ENCODE data around the gene C1QTNF7.

Gene C1QTNF7, protein sequence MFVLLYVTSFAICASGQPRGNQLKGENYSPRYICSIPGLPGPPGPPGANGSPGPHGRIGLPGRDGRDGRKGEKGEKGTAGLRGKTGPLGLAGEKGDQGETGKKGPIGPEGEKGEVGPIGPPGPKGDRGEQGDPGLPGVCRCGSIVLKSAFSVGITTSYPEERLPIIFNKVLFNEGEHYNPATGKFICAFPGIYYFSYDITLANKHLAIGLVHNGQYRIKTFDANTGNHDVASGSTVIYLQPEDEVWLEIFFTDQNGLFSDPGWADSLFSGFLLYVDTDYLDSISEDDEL

DNA sequence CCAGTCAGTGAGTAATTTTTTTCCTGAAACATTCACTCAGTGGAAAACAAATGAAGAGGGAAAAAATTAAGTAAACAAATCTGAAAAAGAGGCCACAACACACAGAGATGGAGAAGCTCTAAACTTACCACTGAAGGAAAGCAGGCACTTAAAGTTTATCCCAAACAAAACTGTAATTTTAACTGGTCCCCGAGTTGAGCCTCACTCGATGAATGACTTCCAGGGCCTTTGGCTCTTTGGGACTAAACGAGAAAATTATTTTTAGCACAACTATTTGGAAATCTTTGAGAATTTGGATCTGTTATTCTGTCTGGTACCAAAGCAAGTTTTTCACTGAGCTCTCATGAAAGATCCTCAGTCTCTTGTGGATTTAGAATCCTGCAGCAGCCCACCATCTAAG lies at the start of gene C1QTNF7:
C1QTNF7 (plus strand) TSS at position 333 of the 400 bp plus-strand sequence. CDS start 7,711 bp downstream, outside the sequence.
- TF ChIP-seq, protein P1, sequence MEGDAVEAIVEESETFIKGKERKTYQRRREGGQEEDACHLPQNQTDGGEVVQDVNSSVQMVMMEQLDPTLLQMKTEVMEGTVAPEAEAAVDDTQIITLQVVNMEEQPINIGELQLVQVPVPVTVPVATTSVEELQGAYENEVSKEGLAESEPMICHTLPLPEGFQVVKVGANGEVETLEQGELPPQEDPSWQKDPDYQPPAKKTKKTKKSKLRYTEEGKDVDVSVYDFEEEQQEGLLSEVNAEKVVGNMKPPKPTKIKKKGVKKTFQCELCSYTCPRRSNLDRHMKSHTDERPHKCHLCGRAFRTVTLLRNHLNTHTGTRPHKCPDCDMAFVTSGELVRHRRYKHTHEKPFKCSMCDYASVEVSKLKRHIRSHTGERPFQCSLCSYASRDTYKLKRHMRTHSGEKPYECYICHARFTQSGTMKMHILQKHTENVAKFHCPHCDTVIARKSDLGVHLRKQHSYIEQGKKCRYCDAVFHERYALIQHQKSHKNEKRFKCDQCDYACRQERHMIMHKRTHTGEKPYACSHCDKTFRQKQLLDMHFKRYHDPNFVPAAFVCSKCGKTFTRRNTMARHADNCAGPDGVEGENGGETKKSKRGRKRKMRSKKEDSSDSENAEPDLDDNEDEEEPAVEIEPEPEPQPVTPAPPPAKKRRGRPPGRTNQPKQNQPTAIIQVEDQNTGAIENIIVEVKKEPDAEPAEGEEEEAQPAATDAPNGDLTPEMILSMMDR (IDR thresholded peaks at IDR 0.05; ENCODE audit: low read depth, low read length, missing control alignments) = no peak
- no peak within 1 kb of the TSS for H3K4me3 ChIP-seq (replicated peaks; ENCODE audit: low read depth, low read length)
- DNase-seq (ENCODE audit: extremely low read depth, low read depth) = no peak

DNA sequence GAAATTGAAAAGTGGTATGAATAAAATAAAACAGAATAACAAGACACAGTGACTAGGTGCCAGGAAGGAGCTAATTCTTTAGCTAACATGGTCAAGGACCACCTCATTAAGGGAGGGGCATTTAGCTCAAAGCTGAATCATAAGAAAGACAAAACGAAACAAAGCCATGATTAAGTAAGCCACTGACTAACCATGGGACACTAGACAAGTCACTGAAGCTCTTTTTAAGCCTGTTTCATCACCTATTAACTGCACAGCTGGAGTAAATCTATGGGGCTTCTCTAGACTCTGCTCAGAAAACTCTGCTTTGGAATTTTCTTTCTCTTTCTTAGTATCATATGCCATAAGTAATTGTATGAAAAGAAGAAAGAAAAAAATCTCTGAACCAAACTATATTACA lies 49.8 kb upstream of the C1QTNF7 start:
- no peak overlapping the region for H3K4me3 ChIP-seq (replicated peaks; ENCODE audit: low read depth, low read length)
- TF ChIP-seq, protein P1 (IDR thresholded peaks at IDR 0.05; ENCODE audit: low read depth, low read length, missing control alignments) = no peak
- DNase-seq (ENCODE audit: extremely low read depth, low read depth) = no peak

DNA sequence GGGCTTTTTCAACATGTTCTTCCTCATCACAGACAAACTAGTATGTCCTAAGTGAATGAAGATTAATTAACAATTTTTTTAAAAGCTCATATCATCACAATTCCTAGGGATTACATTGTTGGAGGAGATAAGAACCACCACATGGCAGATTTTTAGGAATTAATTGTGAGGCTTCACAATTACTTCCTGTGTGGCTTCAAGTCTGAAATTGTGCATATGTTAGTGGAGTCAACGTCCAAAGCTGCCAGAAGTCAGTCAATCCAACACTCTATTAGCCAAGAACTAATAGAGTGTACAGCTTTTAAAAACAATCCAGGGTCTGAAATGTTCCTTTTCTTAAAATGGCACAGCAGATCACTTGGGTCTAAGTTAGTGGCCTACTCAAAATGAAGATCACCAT lies 49.3 kb upstream of the C1QTNF7 start:
- TF ChIP-seq, protein P1 (IDR thresholded peaks at IDR 0.05; ENCODE audit: low read depth, low read length, missing control alignments) = no peak
- DNase-seq (ENCODE audit: extremely low read depth, low read depth) = no peak
- no peak overlapping the region for H3K4me3 ChIP-seq (replicated peaks; ENCODE audit: low read depth, low read length)

DNA sequence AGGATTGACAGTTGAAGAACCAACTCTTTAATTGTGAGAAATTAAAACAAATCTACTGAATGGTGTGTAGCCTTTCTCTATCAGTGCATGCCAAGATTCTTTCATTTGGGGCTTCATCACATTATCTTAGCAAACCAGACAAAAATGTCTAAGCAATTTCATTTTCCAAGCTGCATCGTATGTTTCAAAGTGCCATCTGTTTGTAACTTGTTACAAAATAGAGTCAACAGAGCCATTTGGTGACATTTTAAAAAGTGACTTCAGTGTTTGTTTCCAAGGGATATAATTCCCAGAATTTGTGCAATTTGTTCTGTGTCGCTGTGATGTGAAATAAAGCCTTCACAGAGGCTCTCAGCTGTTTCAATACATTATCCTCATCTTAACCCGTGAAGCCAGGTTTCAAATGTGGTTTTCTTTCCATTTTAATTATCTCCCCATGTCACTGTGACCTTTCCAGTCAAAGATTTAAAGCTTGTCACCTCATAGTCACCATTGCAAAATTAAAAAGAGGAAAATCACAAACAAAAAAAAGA lies 46.0 kb upstream of the C1QTNF7 start:
- DNase-seq (ENCODE audit: extremely low read depth, low read depth) = no peak
- TF ChIP-seq, protein P1 (IDR thresholded peaks at IDR 0.05; ENCODE audit: low read depth, low read length, missing control alignments) = no peak
- H3K4me3 ChIP-seq (replicated peaks; ENCODE audit: low read depth, low read length) = no peak overlapping the region

DNA sequence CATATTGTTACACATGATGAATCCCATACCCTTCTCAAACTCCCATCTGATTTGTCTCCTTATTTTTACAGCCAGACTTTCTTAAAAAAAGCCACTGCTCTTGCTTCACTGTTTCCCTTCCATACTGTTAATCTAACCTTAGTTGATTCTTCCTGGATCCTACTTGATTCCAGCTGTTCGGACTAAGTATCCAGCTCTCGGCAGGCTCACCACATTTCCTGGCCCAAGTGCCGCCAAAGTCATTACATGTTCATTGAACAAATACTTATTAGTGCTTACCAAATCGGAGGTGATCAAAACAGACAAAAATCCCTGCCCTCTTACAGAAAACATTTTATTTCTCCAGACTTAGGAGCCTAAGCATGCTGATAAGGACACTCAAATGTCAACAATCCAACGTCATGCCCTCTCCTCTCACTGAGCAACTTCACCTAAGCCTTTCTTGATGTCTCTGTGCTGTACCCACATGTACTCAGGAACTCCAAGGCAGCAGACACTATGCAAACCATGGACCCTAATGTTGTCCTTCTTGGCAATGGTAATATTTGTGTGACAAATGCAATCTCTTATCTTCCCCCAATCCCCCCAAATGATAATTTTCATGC lies 45.1 kb upstream of the C1QTNF7 start:
- H3K4me3 ChIP-seq (replicated peaks; ENCODE audit: low read depth, low read length) = no peak overlapping the region
- TF ChIP-seq, protein P1 (IDR thresholded peaks at IDR 0.05; ENCODE audit: low read depth, low read length, missing control alignments) = no peak
- DNase-seq (ENCODE audit: extremely low read depth, low read depth) = no peak

DNA sequence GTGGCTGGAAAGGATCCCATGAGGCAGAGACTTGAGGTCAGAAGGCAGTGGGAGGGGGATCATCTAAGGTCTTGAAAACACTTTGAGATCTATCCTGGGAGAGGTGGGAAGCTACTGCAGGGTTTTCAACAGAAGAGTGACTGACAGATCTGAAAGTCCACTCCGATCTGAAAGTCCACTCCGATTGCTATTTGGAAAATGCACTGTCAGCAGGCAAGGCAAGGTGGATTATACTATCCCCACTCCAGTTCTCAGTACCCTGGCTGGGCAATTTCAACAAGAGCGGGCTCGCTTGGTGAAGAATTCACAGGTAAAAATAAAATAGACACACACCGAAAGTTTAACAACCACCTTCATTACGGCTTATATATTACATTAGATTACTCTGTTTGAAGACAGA lies 42.3 kb upstream of the C1QTNF7 start:
- DNase-seq (ENCODE audit: extremely low read depth, low read depth) = no peak
- TF ChIP-seq, protein P1 (IDR thresholded peaks at IDR 0.05; ENCODE audit: low read depth, low read length, missing control alignments) = no peak
- no peak overlapping the region for H3K4me3 ChIP-seq (replicated peaks; ENCODE audit: low read depth, low read length)

Data from HFF-Myc (cell line).